Adrenal gland (tissue), 12 donors: ENCODE results near the gene DCDC2. TPM values are rescaled to one million over a fixed set of nuclear protein-coding genes. Genes with fewer than 3 reads are reported as not detected.

Experiments used
- DNase-seq, 7 donors: peaks; one replicate each; pipeline ENCODE4 v3.0.0-alpha.2; 2019 to 2020
- H3K27ac ChIP-seq, 5 donors: fragments of 200-600 bp; sonication (generic) in 4 of 5; 1 replicate in 3 of 5; 2 replicates in 2 of 5; pipeline versions ENCODE4 v1.5.1 to v1.8.0; 2016 to 2020; ENCODE audit warnings: mild to moderate bottlenecking in 1 of 5
- H3K27me3 ChIP-seq: fragments of 200-600 bp; 2 replicates; pipeline ENCODE4 v1.8.0; 2021
- H3K36me3 ChIP-seq, 2 donors: fragments of 200-600 bp; replicated peaks in 1 of 2; 1 replicate in 1 of 2; 2 replicates in 1 of 2; pipeline versions ENCODE4 v1.5.1 to v1.8.0; 2018 to 2022
- H3K4me1 ChIP-seq, 2 donors: fragments of 200-600 bp; replicated peaks in 1 of 2; 1 replicate in 1 of 2; 2 replicates in 1 of 2; pipeline versions ENCODE4 v1.5.1 to v1.8.0; 2018 to 2021
- H3K4me3 ChIP-seq, 4 donors: fragments of 200-600 bp; sonication (generic) in 3 of 4; one replicate each; pipeline ENCODE4 v1.5.1; 2016 to 2018
- H3K9me3 ChIP-seq, 3 donors: fragments of 200-600 bp; sonication (generic) in 1 of 3; replicated peaks in 1 of 3; 1 replicate in 2 of 3; 2 replicates in 1 of 3; pipeline versions ENCODE4 v1.5.1 to v1.8.0; 2016 to 2021
- POLR2A ChIP-seq, 2 donors: fragments of 450-650 bp; IDR thresholded peaks; one replicate each; pipeline ENCODE4 v1.6.1; 2017; ENCODE audit warnings: antibody characterized with exemption in 2 of 2, mild to moderate bottlenecking in 2 of 2, moderate library complexity in 1 of 2
- WGBS, 4 donors: extraction: QIAGEN DNeasy Blood & Tissue Kit in 2 of 4; methylation state at CpG; one replicate each; pipeline versions ENCODE4 v1.1.5 to v1.1.7; 2013 to 2017; 5-methylcytosine and 5-hydroxymethylcytosine counted together
- intact Hi-C, 2 donors: fragments of 100-400 bp; cut with DNase I; formaldehyde crosslinking; loops; one replicate each; pipeline versions ENCODE4 v1.14.1 to v1.15.0; 2022 to 2023
- polyA plus RNA-seq, 3 donors: library from polyadenylated mRNA; stranded (reverse); fragments of 200-250 nt in 2 of 3; fragments of 350-450 nt in 1 of 3; fragmentation: Illumina TruSeq in 1 of 3; extraction: RNeasy Lipid Tissue Mini Kit (QIAGEN cat#74804) in 1 of 3; gene quantifications; one replicate each; pipeline ENCODE4 v1.2.3, GENCODE V29; 2013 to 2014
- total RNA-seq, 9 donors: library from RNA; depleted of rRNA in 4 of 9; stranded (reverse); fragments of >200 nt in 4 of 9; fragments of 120-200 nt in 1 of 9; fragmentation: NEBNext Ultra II Directional in 1 of 9; extraction: Animal tissue kit (Norgen Biotek cat#: 25700) in 1 of 9; gene quantifications; one replicate each; pipeline versions ENCODE4 v1.1.0 to v1.2.4, GENCODE V29; 2013 to 2023
- TF ChIP-seq, protein P1 (sequence below), 6 experiments: fragments of 450-650 bp in 4 of 6; fragments of 200-600 bp in 2 of 6; sonication (generic) in 1 of 6; IDR thresholded peaks; 1 replicate in 5 of 6; 2 replicates in 1 of 6; pipeline versions ENCODE4 v1.5.1 to v1.8.0; 2016 to 2021; ENCODE audit warnings: antibody characterized with exemption in 6 of 6, mild to moderate bottlenecking in 2 of 6, moderate library complexity in 1 of 6
- donor health status: healthy with polysubstance abuse.
- donor health status: Bipolar disorder and iron deficiency.
- donor health status: DM: yes; HTN: yes; CAD: no.
- donor health status: DM: no; HTN: no; CAD: no.
- donor health status: DM: no; HTN: no; CAD: no.
- donor health status: DM: yes; HTN: yes; CAD: no.

The DCDC2 gene
- total and polyA plus RNA-seq, 12 donors: 0.06 to 3.6 (median 1.0) TPM

DNA sequence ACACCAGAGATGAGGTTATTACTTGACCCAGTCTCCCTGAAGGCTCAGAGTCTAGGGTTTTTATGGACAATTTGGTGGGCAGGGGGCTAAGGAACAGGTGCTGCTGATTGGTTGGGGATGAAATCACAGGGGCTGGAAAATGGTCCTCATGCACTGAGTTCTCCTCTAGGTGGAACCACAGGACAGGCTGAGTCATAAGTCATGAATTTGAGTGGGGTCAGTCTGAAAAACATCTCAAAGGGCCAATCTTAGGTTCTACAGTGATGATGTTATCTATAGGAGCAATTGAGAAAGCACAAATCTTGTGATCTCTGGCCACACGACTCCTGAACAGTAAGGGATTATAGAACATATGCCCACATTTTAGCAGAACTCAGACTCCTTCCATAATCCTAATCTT, 39.0 kb upstream of the DCDC2 start:
- H3K9me3 ChIP-seq: no peaks in the 10 kb centered on the region
- no peak for DNase-seq
- H3K27me3 ChIP-seq: peaks cover 8% of the 10 kb centered on the region
- no peak overlapping the region for H3K4me3 ChIP-seq
- H3K4me1 ChIP-seq: no peaks in the 10 kb centered on the region
- TF ChIP-seq, protein P1, sequence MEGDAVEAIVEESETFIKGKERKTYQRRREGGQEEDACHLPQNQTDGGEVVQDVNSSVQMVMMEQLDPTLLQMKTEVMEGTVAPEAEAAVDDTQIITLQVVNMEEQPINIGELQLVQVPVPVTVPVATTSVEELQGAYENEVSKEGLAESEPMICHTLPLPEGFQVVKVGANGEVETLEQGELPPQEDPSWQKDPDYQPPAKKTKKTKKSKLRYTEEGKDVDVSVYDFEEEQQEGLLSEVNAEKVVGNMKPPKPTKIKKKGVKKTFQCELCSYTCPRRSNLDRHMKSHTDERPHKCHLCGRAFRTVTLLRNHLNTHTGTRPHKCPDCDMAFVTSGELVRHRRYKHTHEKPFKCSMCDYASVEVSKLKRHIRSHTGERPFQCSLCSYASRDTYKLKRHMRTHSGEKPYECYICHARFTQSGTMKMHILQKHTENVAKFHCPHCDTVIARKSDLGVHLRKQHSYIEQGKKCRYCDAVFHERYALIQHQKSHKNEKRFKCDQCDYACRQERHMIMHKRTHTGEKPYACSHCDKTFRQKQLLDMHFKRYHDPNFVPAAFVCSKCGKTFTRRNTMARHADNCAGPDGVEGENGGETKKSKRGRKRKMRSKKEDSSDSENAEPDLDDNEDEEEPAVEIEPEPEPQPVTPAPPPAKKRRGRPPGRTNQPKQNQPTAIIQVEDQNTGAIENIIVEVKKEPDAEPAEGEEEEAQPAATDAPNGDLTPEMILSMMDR (IDR thresholded peaks at IDR 0.05): no peak
- TF ChIP-seq POLR2A (IDR thresholded peaks at IDR 0.05): no peak
- intact Hi-C loops: loop anchor here in 1 of 2 donors (10.0 kb wide), 1 partner anchor 112 kb away; no protein-coding TSS in a partner anchor
- H3K27ac ChIP-seq: no peak overlapping the region
- 67 to 87% (median 79%) methylated on average over 1 of the region's 1 CpG for WGBS, 4 donors
- H3K36me3 ChIP-seq: no peaks in the 10 kb centered on the region

DNA sequence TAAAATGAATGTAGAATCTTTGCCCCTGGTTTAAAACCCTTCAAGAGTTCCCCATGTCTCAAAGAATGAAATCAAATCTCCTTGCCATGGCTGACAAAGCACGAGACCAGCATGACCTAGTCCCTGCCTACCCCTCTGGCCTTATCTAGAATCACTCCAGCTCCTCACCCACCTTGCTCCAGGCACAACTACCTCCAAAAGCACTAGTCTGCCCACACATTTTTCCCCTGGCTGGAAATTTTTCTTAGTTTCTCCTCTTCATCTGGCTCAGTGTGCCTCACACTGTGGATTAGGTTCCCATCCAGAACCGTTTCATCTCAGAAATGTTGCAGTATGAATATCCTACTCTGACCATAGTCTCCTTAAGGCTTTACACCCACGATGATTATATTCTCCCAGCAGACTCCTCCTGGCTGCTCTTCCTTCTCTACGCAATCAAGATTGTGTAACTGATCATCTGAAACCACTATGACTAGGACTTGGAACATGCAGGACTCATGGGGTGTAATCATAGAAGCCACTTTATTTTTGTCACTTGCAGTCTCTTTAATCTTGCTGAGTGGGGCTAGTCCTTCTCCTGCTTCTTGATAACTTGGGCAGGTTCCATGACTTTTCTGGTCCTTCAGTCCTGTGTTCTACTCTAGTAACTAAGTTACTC, 37.0 kb upstream of the DCDC2 start:
- WGBS, 4 donors: 70 to 80% (median 76%) methylated on average over 4 of the region's 4 CpGs
- intact Hi-C loops: loop anchor here in 1 of 2 donors (10.0 kb wide), 1 partner anchor 110 kb away; no protein-coding TSS in a partner anchor
- no peak for TF ChIP-seq POLR2A (IDR thresholded peaks at IDR 0.05)
- TF ChIP-seq, protein P1 (IDR thresholded peaks at IDR 0.05): no peak

DNA sequence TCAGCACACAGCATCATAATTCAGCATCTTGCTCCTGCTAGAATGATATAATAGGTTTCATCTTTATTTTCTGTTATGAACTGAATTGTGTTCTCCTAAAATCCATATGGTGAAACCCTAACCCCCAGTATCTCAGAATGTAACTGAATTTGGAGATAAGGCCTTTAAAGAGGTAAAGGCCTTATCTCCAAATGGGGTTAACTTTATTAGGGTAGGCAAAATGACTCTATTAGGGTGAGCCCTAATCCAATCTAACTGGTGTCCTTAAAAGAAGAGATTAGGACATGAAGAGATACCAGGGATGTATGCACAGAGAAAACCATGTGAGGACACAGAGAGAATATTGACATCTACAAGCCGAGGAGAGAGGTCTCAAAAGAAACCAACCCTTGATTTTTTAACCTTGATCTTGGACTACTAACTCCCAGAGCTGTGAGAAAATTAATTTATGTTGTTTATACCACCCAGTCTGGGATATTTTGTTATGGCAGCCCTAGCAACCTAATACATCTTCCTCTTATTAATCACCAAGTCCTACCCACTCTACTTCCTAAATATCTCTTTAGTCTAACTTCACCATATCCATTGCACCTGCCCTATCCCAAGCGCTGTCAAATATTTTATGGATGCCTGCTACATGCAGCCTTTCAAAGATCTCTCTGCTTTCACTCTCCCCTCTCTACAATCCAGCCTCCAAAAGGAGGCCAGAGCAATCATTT, 36.4 kb upstream of the DCDC2 start:
- WGBS, 4 donors: 78 to 93% (median 89%) methylated on average over 2 of the region's 2 CpGs
- intact Hi-C loops: loop anchor here in 1 of 2 donors (10.0 kb wide), 1 partner anchor 109 kb away; no protein-coding TSS in a partner anchor

More for the DNA sequence above, 37.0 kb upstream of the DCDC2 start:
- Histone ChIP-seq H3K9me3 (no peaks in the 10 kb centered on the region), H3K4me1 (no peaks in the 10 kb centered on the region), H3K4me3 (no peak overlapping the region), H3K36me3 (no peaks in the 10 kb centered on the region), H3K27ac (no peak overlapping the region), H3K27me3 (peaks cover 8% of the 10 kb centered on the region)
- DNase-seq: no peak

More for the DNA sequence above, 36.4 kb upstream of the DCDC2 start:
- TF ChIP-seq POLR2A (IDR thresholded peaks at IDR 0.05): no peak
- TF ChIP-seq, protein P1 (IDR thresholded peaks at IDR 0.05): no peak
- Histone ChIP-seq H3K4me3 (no peak overlapping the region), H3K27ac (no peak overlapping the region), H3K27me3 (peaks cover 8% of the 10 kb centered on the region), H3K4me1 (no peaks in the 10 kb centered on the region), H3K9me3 (no peaks in the 10 kb centered on the region), H3K36me3 (no peaks in the 10 kb centered on the region)
- no peak for DNase-seq
